Effector CD4-positive, alpha-beta T cell (primary cell): ENCODE measurements around the gene MAP3K3.
"Not testable (repeated sequence)": the region's sequence is repeated elsewhere in the genome, so short reads cannot be mapped to it uniquely, and the experiment has no call there.

ENCODE experiments used
- DNase-seq: peaks from one replicate; pipeline ENCODE4 v3.0.0-alpha.2; 2020

Gene MAP3K3

DNA sequence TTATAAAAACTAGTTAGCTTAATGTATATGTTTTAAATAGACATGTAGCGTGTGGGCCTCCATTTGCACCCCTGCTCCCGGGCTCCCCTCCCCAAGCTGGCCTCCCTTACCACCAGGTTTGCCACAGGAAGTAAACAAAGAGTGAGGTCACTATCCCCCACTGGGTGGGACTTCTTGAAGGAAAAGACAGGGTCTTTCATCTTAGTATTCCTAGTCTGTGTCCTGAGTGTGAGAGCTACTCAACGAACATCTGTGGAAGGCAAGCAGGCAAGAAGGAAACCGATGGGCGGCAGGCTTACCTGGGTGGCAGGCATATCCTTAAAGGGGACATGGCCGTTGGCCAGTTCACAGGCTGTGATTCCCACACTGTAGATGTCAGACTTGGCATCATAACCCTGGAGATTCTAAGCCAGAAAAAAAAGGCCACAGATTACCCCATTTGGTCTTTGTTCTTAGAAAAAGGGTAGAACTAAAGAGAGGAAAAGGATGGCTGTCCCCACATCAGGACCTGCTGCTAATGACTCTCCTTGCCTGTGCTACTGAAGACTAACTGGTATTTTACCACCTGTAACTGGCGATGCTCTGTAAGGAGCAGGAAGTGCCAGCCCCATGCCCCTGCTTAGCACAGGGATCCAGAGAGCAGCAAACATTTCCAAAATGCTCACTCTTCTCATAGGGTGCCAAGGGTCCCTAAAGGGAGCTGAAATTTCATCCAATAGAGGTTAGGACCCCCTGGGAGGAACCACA lies 84.3 kb downstream of the MAP3K3 start:
- DNase-seq: no peak

DNA sequence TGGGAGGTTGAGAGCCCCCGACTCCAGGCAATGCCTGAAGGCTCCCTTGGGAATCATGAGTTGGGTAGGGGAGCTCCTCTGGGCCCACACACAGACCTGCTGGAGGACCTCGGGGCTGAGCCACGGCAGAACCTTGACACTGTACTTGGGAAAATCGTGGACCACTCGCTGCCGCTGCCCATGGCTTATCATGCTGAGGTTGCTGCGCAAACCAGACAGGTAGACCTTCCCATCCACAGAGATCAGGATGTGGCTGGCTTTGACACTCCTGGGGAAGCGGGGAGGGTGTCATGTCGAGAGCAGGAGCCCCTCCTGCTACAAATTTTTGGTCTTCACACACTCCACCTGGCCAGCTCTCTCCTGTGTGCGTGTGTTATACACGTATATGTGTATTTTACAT lies 84.9 kb downstream of the MAP3K3 start:
- no peak for DNase-seq

DNA sequence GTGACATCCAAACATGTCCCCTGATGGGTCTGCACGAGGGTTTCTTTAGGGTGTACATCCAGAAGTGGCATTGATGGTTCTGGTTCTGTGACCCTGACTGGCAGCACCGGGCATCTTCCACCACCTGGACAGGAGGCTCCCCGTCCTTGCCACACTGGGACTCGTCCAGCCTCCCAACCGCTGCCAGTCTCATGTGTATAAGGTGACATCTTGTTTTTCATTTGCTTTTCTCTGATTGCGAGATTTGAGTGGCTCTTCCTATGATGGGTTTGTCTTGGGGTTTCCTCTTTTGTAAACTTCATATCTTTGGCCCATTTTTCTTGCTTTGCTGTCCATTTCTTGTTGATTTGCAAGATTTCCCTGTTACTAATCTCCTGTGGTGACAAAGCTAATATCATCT lies 86.9 kb downstream of the MAP3K3 start:
- DNase-seq: no peak

DNA sequence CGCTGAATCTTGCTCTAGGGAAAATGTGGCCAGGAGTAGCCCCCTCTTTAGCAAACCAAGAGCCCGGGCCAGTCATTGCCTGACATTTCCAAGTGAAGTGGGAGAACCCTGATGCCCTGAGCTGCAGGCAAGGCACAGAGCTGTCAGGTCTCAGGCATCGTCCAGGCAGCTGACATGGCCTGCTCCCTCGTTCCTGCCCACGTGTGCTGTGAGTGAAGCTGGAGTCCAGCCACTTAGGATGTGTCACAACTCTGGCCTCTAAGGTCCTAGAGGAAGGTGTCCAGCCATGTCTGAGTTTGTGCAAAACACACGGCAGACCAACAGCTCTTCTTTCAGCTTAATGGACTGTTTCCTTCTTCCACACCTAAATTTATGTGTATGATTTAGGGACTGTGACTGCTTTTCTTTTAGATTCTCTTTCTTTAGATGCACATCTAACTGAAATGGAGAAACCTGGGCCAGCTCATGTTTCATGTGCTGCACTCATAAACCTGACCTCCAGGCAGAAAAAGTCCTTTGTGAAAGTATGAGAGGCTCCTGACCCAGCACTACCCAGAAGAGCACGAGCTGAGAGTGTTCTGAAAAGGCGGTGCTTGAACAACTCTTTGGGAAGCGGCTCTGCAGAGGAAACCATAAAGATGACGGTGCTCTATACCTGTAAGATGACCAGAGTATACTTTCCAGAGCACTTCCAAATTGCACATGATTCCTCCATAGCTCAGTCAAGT lies 92.5 kb downstream of the MAP3K3 start:
- DNase-seq: no peak

DNA sequence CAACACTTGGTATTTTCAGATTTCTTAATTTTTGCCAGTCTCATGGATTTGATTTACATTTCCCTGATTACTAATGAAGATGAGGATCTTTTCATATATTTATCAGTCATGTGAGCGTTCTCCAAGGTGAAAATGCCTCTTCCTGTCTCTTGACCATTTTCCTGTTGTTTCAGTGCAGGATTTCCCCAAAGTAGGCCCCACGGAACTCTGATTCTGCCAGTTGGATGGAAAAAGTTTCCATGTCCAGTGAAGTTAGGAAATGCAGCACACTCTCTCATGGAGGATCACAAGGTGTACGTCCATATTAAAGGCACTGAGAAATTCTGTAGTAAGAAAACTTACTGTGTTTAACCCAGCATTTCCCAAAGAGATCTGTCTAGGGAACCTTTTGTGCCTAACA lies 94.2 kb downstream of the MAP3K3 start:
- no peak for DNase-seq

DNA sequence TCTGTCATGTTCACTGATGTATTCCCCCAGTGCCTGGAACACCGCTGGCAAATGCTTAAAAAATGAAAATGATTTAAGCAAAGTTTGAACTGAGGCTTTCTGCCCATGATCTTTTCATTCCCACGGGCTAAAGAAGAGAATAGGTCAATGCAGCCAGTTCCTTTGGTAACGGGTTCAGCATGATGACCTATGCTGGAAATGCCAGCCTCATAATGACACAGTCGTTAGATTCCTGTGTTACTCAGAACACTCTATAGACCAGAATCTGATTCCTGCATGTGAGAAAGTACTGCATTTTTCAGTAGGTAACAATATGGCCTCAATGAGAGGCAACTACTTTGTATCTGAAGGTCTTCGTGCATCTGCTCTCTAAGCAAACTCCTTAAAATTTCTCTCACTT lies 96.8 kb downstream of the MAP3K3 start:
- no peak for DNase-seq

DNA sequence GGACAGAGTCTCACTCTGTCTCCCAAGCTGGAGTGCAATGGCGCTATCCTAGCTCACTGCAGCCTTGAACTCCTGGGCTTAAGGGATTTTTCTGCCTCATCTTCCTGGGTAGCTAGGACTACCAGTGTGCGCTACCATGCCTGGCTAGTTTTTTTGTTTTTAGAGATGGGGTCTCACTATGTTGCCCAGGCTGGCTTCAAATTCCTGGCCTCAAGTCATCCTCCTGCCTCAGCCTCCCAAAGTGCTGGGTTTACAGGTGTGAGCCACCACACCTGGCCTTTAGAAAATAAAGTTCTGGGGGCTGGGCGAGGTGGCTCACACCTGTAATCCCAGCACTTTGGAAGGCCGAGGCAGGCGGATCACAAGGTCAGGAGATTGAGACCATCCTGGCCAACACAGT lies 98.0 kb downstream of the MAP3K3 start:
- DNase-seq: not testable (repeated sequence)

DNA sequence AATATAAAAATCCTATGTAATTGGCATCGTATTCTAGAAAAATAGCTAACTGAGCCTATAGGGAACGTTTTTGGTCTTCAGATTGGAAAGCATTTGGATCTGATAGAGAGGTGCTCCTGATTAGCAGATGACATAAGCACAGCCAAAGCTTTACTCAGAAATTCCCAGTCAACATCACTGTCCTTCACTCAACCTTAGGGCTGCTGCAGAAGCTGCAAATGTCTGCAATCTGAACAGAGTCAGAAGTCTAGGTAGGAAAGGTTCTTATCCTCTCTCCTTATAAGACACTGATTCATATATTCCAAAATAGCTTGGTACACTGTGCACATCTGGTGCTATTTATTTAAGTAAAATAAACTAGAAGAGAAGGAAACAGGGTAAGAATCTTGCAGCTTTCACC lies 100.2 kb downstream of the MAP3K3 start:
- no peak for DNase-seq

DNA sequence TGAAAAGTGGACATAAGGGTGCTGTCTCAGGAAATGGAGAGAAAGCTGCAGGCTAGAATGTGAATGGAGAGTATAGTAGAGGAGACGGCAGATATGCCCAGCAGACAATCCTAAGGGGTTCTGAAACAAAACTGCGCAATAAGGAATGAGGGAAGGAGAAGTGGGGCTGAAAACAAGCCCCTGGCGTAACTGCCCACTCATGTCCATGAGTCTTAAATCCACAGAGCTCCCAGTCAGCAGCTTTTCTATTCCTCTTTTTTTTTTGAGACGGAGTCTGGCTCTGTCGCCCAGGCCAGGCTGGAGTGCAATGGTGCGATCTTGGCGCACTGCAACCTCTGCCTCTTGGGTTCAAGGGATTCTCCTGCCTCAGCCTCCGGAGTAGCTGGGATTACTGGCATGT lies 113.5 kb downstream of the MAP3K3 start:
- no peak for DNase-seq

DNA sequence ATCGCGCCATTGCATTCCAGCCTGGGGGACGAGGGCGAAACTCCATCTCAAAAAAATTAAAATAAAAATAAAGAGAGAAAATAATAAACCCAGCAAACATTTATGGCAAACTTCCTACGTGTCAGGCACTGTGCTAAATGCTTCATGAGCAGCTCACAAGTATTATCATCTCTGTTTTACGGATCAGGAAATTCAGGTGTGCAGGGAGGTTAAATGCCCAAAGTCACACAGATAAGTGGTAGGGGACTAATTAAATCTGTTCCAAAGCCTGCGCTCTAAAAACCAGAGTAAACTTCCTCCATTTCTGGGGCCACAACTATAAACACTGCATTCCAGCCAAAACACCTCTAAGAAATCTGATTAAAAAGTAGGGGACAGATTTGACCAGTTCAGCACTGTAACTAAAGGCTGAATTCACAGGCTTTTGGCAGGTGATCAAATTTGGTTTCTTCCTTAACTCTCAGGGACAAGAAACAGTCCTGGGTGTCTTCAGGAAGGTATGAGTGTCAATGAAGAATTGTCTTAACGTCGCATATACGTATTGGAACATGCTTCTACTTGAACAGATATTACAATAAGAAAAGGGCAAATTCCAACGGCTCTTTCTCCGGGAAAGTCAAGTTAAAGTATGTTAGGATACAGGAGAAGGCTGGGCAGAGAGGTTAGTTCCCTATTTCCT lies 118.4 kb downstream of the MAP3K3 start:
- no peak for DNase-seq

DNA sequence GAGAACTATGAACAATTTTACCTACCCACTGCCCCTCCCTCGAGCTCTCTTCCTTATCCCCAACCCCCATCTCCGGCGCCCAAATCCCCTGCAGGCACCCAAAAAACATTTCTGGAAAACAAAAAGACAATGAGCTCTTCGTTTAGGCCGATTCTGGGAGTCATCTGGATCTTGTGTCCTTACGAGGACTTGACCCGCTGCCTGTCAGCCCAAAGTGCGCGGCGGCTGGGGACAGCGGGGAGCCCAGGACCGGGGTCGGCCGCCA lies 118.9 kb downstream of the MAP3K3 start:
- no peak for DNase-seq

DNA sequence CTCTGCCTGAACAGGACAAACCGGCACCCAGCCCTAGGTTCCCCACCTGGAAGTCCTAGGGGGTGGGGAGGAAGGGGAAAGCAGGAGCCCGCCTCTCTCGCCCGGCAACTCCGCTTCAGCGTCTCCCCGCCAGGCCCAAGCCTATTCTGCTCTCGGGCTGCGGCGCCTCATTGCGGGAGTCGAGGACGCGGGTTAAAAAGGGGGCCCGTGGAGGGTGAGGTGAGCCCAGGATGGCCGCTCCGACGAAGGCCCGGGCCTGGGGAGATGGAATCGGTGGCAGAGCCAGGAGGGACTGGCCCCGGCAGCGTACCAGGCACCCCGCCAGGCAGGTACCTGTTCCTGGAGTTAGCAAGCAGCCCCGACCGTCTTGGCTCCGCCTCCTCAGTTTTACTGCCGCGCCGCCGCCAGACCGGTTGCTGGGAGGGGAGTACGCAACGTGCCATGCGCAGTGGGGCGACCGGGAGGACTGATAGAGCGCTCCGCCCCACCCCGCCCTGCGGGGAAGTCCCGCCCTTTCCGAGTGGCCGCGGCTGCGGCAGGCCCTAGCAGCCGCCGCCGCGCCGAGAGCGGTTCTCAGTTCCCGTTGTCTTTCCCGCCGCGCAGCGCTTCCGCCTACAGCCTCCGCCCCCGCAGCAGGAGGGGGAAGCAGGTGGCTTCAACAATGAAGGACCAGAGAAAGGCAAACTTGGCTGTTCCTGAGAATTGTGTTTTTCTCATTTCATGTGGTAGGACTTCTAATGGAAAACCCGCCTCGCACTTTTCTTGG lies 119.4 kb downstream of the MAP3K3 start, which contains the start of gene STRADA:
TSS of gene STRADA (minus strand) at position 392 of the 766 bp plus-strand sequence. CDS start 13,430 bp downstream, outside the sequence.
- peak; percentile 98 for DNase-seq
